Testis (tissue), 2 donors: Measurements from ENCODE around the gene C2orf81.

ENCODE experiments used
- POLR2A ChIP-seq: fragments of 450-650 bp; IDR thresholded peaks from one replicate; pipeline ENCODE4 v1.6.1; 2017; ENCODE audit warnings: antibody characterized with exemption, mild to moderate bottlenecking, moderate library complexity
- TF ChIP-seq, protein P1 (sequence below), 3 experiments: fragments of 450-650 bp in 2 of 3; fragments of 200-600 bp in 1 of 3; sonication (generic) in 1 of 3; IDR thresholded peaks; one replicate each; pipeline ENCODE4 v1.5.1; 2016 to 2019; ENCODE audit warnings: antibody characterized with exemption in 3 of 3, mild to moderate bottlenecking in 2 of 3, moderate library complexity in 1 of 3

DNA sequence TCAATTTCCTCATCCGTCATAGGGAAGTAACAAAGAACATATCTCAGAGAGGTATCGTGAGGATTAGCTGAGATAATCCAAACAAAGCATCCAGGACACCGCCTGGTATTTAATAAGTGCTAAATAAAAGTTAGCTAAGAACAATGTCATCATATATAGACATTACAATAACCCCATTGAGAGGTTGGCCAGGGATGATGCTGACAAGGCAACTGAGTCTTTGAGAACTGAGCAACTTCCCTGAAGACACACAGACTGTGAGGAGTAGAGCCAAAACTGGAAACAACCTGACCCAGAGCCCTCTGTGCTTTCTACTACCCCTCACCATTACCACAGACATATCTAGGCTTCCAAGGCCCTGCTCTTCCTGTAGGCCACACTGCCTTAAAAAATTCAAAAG, 39.7 kb downstream of the C2orf81 start:
- TF ChIP-seq, protein P1, sequence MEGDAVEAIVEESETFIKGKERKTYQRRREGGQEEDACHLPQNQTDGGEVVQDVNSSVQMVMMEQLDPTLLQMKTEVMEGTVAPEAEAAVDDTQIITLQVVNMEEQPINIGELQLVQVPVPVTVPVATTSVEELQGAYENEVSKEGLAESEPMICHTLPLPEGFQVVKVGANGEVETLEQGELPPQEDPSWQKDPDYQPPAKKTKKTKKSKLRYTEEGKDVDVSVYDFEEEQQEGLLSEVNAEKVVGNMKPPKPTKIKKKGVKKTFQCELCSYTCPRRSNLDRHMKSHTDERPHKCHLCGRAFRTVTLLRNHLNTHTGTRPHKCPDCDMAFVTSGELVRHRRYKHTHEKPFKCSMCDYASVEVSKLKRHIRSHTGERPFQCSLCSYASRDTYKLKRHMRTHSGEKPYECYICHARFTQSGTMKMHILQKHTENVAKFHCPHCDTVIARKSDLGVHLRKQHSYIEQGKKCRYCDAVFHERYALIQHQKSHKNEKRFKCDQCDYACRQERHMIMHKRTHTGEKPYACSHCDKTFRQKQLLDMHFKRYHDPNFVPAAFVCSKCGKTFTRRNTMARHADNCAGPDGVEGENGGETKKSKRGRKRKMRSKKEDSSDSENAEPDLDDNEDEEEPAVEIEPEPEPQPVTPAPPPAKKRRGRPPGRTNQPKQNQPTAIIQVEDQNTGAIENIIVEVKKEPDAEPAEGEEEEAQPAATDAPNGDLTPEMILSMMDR (IDR thresholded peaks at IDR 0.05), result no peak
- no peak for TF ChIP-seq POLR2A
